AG04450 (cell line): Measurements from ENCODE around the gene TNNI2. TPM values are rescaled to one million over a fixed set of nuclear protein-coding genes. Genes with fewer than 3 reads are reported as not detected.
"Not testable (repeated sequence)": the region's sequence is repeated elsewhere in the genome, so short reads cannot be mapped to it uniquely, and the experiment has no call there.

Experiments used
- CTCF ChIA-PET: fragments of 300-600, 350-600 bp; formaldehyde crosslinking; extraction: SDS; loops from one replicate; lab custom pipeline; 2022; ENCODE audit warnings: antibody characterized with exemption, inconsistent platforms; lab: Charles Lee
- POLR2A ChIA-PET: fragments of 350-600 bp; formaldehyde crosslinking; extraction: SDS; loops from one replicate; lab custom pipeline; 2021; ENCODE audit warnings: antibody characterized with exemption, inconsistent platforms; lab: Yijun Ruan, JAX
- DNase-seq: peaks from one replicate; pipeline ENCODE4 v3.0.0-alpha.2; 2011; ENCODE audit warnings: low read depth, low spot score
- H3K27ac ChIP-seq: one replicate; pipeline ENCODE4 v1.5.1; 2012; ENCODE audit warnings: low read depth, low read length, control low read depth
- H3K27me3 ChIP-seq: one replicate; pipeline ENCODE4 v1.6.0; 2012; ENCODE audit warnings: low read length; ENCODE audit not compliant: control insufficient read depth, insufficient read depth
- H3K4me3 ChIP-seq: 2 replicates; pipeline ENCODE4 v1.5.1; 2011; ENCODE audit warnings: mild to moderate bottlenecking, low read depth, low read length, control low read depth
- H3K9me3 ChIP-seq: 2 replicates; pipeline ENCODE4 v1.5.1; 2012; ENCODE audit warnings: low read length; ENCODE audit not compliant: control insufficient read depth, insufficient read depth
- polyA plus RNA-seq: library from polyadenylated mRNA; depleted of rRNA; stranded (reverse); fragments of >200 nt; gene quantifications from 2 replicates; pipeline ENCODE4 v1.2.3, GENCODE V29; 2011
- TF ChIP-seq, protein P1 (sequence below): IDR thresholded peaks from 2 replicates; pipeline ENCODE4 v1.5.1; 2011; ENCODE audit warnings: low read depth, low read length, control low read depth, inconsistent platforms

Gene TNNI2
- polyA plus RNA-seq, 1 experiment, result not detected

DNA sequence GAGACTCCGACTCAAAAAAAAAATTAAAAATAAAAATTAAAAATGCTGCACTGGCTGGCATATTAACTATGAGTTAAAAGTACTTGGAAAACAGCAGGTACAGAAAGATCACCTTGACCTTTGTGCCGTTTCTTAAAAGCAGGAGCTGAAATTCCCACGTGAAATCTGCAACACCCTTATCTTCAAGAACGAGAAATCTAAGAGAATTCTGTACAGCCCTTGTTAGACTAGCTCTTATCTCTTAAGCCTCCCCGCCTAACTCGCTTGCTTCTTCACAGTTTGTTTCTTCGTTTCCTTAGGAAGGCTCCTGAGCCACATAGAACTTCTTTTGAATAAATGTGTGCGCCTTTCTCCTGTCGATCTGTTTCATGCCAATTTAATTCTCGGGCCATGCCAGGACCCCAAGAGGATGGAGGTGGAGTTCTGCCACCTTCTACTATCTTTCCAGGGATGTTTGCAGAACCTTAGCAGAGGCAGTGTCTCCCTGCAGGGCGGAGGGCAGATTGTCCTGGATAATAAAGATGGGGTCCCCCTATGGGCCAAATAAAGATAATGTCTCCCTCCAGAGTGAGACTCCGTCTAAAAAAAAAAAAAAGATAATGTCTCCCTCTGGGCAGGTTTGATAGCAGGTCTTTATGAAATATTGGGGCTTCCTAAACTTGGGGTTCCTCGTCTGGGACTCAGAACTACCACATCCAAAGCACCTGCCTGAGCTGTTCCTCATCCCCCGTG is 31.4 kb upstream of the TNNI2 start:
- H3K27me3 ChIP-seq, result peaks cover 21% of the 10 kb centered on the region
- CTCF ChIA-PET, result interaction anchor here (0.5 to 2.0 kb wide), 4 partner anchors 10 to 113 kb away, joined by 3 to 11 read pairs (median 3); no protein-coding TSS in a partner anchor
- TF ChIP-seq, protein P1, sequence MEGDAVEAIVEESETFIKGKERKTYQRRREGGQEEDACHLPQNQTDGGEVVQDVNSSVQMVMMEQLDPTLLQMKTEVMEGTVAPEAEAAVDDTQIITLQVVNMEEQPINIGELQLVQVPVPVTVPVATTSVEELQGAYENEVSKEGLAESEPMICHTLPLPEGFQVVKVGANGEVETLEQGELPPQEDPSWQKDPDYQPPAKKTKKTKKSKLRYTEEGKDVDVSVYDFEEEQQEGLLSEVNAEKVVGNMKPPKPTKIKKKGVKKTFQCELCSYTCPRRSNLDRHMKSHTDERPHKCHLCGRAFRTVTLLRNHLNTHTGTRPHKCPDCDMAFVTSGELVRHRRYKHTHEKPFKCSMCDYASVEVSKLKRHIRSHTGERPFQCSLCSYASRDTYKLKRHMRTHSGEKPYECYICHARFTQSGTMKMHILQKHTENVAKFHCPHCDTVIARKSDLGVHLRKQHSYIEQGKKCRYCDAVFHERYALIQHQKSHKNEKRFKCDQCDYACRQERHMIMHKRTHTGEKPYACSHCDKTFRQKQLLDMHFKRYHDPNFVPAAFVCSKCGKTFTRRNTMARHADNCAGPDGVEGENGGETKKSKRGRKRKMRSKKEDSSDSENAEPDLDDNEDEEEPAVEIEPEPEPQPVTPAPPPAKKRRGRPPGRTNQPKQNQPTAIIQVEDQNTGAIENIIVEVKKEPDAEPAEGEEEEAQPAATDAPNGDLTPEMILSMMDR, result no peak
- no peak overlapping the region for H3K27ac ChIP-seq
- DNase-seq, result no peak
- no peak overlapping the region for H3K4me3 ChIP-seq
- H3K9me3 ChIP-seq, result peaks cover 5% of the 10 kb centered on the region
- POLR2A ChIA-PET, result interaction anchor here (0.7 kb wide), 1 partner anchor 45 kb away, joined by 6 read pairs; no protein-coding TSS in a partner anchor

DNA sequence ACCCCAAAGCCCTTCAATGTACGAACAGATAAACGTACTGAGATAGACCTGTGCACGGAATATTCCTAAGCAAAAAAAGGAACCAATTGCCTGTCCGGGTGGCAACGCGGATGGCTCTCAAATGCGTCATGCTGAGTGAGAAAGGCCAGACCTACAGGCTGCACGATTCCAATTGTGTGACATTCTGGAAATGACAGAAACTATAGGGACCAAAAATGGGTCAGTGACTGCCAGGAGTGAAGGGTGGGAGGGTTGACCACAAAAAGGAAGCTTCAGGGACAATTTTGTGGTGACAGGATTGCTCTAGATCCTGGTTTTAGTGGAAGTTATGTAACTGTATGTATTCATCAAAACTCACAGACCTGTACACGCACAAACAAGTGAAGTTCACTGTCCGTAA is 28.0 kb upstream of the TNNI2 start:
- TF ChIP-seq, protein P1, result no peak
- no peak overlapping the region for H3K4me3 ChIP-seq
- peaks cover 5% of the 10 kb centered on the region for H3K9me3 ChIP-seq
- H3K27ac ChIP-seq, result no peak overlapping the region
- DNase-seq, result no peak
- peaks cover 20% of the 10 kb centered on the region for H3K27me3 ChIP-seq
- CTCF ChIA-PET, result no interaction called here
- POLR2A ChIA-PET, result no interaction called here

DNA sequence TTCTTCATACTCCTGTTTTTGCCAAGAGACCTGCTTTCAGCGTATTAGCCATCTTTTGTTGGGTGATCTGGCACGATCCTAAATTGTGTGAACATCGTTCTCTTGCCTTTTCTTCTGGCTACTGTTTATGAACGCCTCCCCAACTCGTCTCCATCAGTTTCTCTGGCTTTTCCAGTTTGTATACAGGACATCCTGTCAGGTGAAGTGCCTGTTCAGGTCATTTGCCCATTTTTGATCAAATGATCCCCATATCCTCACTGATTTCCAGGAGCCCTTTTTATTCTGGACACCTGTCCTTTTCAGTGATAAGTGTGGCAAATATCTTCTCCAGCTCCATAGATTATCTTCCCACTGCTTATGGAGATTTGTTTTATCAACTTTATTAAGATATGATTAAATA is 26.5 kb upstream of the TNNI2 start:
- ChIA-PET CTCF (no interaction called here), POLR2A (no interaction called here)
- H3K27ac ChIP-seq, result no peak overlapping the region

DNA sequence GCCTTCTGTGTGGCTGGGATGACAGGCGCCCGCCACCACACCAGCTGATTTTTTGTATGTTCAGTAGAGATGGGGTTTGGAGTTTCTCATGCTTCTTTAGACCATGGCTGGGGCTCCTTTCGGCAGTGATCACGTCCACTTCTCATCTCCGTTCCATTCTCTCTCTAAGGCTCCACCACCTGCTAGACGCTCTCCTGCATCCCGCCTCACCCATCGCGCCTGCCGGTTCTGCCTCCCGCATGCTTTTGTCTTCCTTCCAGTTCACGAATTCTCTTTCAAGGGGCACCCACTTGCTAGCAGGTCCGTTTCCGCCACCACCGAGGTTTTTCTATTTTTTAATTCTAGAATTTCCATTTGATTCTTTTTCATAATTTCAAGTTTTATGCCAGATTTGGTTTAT is 26.0 kb upstream of the TNNI2 start:
- H3K27me3 ChIP-seq, result peaks cover 15% of the 10 kb centered on the region
- DNase-seq, result no peak
- no peak overlapping the region for H3K4me3 ChIP-seq
- ChIA-PET POLR2A (no interaction called here), CTCF (no interaction called here)
- TF ChIP-seq, protein P1, result no peak
- peaks cover 5% of the 10 kb centered on the region for H3K9me3 ChIP-seq
- no peak overlapping the region for H3K27ac ChIP-seq

More for the DNA sequence above, 26.5 kb upstream of the TNNI2 start:
- DNase-seq, result no peak
- no peak overlapping the region for H3K4me3 ChIP-seq
- peaks cover 5% of the 10 kb centered on the region for H3K9me3 ChIP-seq
- TF ChIP-seq, protein P1, result no peak
- H3K27me3 ChIP-seq, result peaks cover 16% of the 10 kb centered on the region

DNA sequence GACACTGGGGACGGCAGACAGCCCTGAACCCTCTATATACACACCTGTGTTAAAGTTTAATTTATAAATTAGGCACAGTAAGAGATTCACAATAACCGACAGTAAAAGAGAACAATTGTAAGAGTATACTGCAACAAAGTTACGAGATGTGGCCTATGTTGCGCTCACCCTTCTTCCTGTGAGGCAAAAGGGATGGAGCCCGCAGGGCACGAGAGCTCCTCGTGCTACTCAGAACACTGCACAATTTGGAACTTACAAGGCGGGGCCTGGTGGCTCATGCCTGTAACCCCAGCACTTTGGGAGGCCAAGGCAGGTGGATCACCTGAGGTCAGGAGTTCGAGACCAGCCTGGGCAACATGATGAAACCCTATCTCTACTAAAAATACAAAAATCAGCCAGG is 25.4 kb upstream of the TNNI2 start:
- H3K27ac ChIP-seq, H3K4me3 ChIP-seq, H3K9me3 ChIP-seq, CTCF ChIA-PET, DNase-seq, POLR2A ChIA-PET: not testable (repeated sequence)
- peaks cover 17% of the 10 kb centered on the region for H3K27me3 ChIP-seq
